Measurements from ENCODE around the gene FSTL4. TPM values are rescaled to one million over a fixed set of nuclear protein-coding genes. Genes with fewer than 3 reads are reported as not detected.

The FSTL4 gene
- polyA plus RNA-seq, 1 donor from 2014 or later = 0.57 TPM

GRCh38 chr5:133564921-133565565, 47.3 kb downstream of the FSTL4 start:
- Histone ChIP-seq H3K9ac (ENCODE audit: low read length) (no peak overlapping the region), H3K79me2 (replicated peaks; ENCODE audit: insufficient read depth, low read length) (no peaks in the 10 kb centered on the region), H2AFZ (ENCODE audit: low read depth, low read length) (no peak overlapping the region), H3K27me3 (ENCODE audit: insufficient read depth, low read depth, low read length) (no peaks in the 10 kb centered on the region), H3F3A (ENCODE audit: insufficient read depth, low read length, poor library complexity, severe bottlenecking) (no peaks in the 10 kb centered on the region), H3K9me2 (ENCODE audit: insufficient read depth, low read length) (no peaks in the 10 kb centered on the region), H3K4me3 (ENCODE audit: low read length) (no peak overlapping the region), H3K27ac (ENCODE audit: low read length) (no peak overlapping the region), H3K36me3 (ENCODE audit: insufficient read depth, low read length) (no peaks in the 10 kb centered on the region), H3K9me3 (ENCODE audit: low read length) (no peaks in the 10 kb centered on the region), H4K20me1 (ENCODE audit: insufficient read depth) (no peaks in the 10 kb centered on the region), H3K4me2 (ENCODE audit: low read length) (no peak overlapping the region)
- no peak for TF ChIP-seq EZH2 (IDR thresholded peaks at IDR 0.05; ENCODE audit: borderline replicate concordance, insufficient read depth, low read length, poor library complexity, severe bottlenecking)
- TF ChIP-seq CTCF (IDR thresholded peaks at IDR 0.05; ENCODE audit: poor library complexity, severe bottlenecking) = no peak
- no peak for TF ChIP-seq MXI1 (conservative IDR thresholded peaks at IDR 0.05; ENCODE audit: poor library complexity, severe bottlenecking)
- no peak for TF ChIP-seq SMC3 (conservative IDR thresholded peaks at IDR 0.05; ENCODE audit: poor library complexity)
- no peak for TF ChIP-seq TAF1 (IDR thresholded peaks at IDR 0.05; ENCODE audit: low read depth)
- TF ChIP-seq REST (IDR thresholded peaks at IDR 0.05; ENCODE audit: borderline replicate concordance) = no peak
- no peak for TF ChIP-seq RAD21 (conservative IDR thresholded peaks at IDR 0.05)
- TF ChIP-seq POLR2AphosphoS5 (IDR thresholded peaks at IDR 0.05) = no peak
- TF ChIP-seq EP300 (conservative IDR thresholded peaks at IDR 0.05; ENCODE audit: poor library complexity, severe bottlenecking) = no peak

GRCh38 chr5:133562554-133562953, 49.8 kb downstream of the FSTL4 start:
- H3K79me2 ChIP-seq (replicated peaks; ENCODE audit: insufficient read depth, low read length) = no peaks in the 10 kb centered on the region
- H3K4me3 ChIP-seq (ENCODE audit: low read length) = no peak overlapping the region
- H2AFZ ChIP-seq (ENCODE audit: low read depth, low read length) = no peak overlapping the region
- TF ChIP-seq POLR2AphosphoS5 (IDR thresholded peaks at IDR 0.05) (no peak), TAF1 (IDR thresholded peaks at IDR 0.05; ENCODE audit: low read depth) (no peak), MXI1 (conservative IDR thresholded peaks at IDR 0.05; ENCODE audit: poor library complexity, severe bottlenecking) (no peak), REST (IDR thresholded peaks at IDR 0.05; ENCODE audit: borderline replicate concordance) (no peak), RAD21 (conservative IDR thresholded peaks at IDR 0.05) (no peak), EZH2 (IDR thresholded peaks at IDR 0.05; ENCODE audit: borderline replicate concordance, insufficient read depth, low read length, poor library complexity, severe bottlenecking) (no peak), CTCF (IDR thresholded peaks at IDR 0.05; ENCODE audit: poor library complexity, severe bottlenecking) (no peak), SMC3 (conservative IDR thresholded peaks at IDR 0.05; ENCODE audit: poor library complexity) (no peak), EP300 (conservative IDR thresholded peaks at IDR 0.05; ENCODE audit: poor library complexity, severe bottlenecking) (no peak)
- H3K9ac ChIP-seq (ENCODE audit: low read length) = no peak overlapping the region
- H3K9me2 ChIP-seq (ENCODE audit: insufficient read depth, low read length) = no peaks in the 10 kb centered on the region
- no peaks in the 10 kb centered on the region for H3K27me3 ChIP-seq (ENCODE audit: insufficient read depth, low read depth, low read length)
- no peaks in the 10 kb centered on the region for H3K36me3 ChIP-seq (ENCODE audit: insufficient read depth, low read length)
- no peak overlapping the region for H3K27ac ChIP-seq (ENCODE audit: low read length)
- no peak overlapping the region for H3K4me2 ChIP-seq (ENCODE audit: low read length)
- no peaks in the 10 kb centered on the region for H3F3A ChIP-seq (ENCODE audit: insufficient read depth, low read length, poor library complexity, severe bottlenecking)
- no peaks in the 10 kb centered on the region for H4K20me1 ChIP-seq (ENCODE audit: insufficient read depth)
- no peaks in the 10 kb centered on the region for H3K9me3 ChIP-seq (ENCODE audit: low read length)

Measured in neural cell (in vitro differentiated cells).